ENCODE data around the gene NTMT1.
"Not testable (repeated sequence)": the region's sequence is repeated elsewhere in the genome, so short reads cannot be mapped to it uniquely, and the experiment has no call there.

The NTMT1 gene

GRCh38 chr9:129633207-129633606, 7.2 kb downstream of the NTMT1 start:
- Histone ChIP-seq H3K9me3 (no peaks in the 10 kb centered on the region), H3K27me3 (no peaks in the 10 kb centered on the region), H3K27ac (no peak overlapping the region), H3K36me3 (peaks cover 61% of the 10 kb centered on the region), H3K4me1 (ENCODE audit: control insufficient read depth in 1 of 2, insufficient read depth in 1 of 2, low read depth in 1 of 2, low read length in 1 of 2) (peaks cover 10 to 13% of the 10 kb centered on the region in 2 experiments), H3K4me3 (ENCODE audit: low read depth in 1 of 2, low read length in 1 of 2) (no peak overlapping the region)
- TF ChIP-seq CTCF (IDR thresholded peaks at IDR 0.05): no peak

- Histone ChIP-seq H3K27ac (no peak overlapping the region), H3K9me3 (no peaks in the 10 kb centered on the region), H3K27me3 (no peaks in the 10 kb centered on the region), H3K4me3 (ENCODE audit: low read depth in 1 of 2, low read length in 1 of 2) (no peak overlapping the region), H3K36me3 (peaks cover 67% of the 10 kb centered on the region), H3K4me1 (ENCODE audit: control insufficient read depth in 1 of 2, insufficient read depth in 1 of 2, low read depth in 1 of 2, low read length in 1 of 2) (peaks cover 10 to 13% of the 10 kb centered on the region in 2 experiments)
- TF ChIP-seq CTCF (IDR thresholded peaks at IDR 0.05): no peak
Observed at GRCh38 chr9:129633848-129634247, 7.9 kb downstream of the NTMT1 start.

DNA sequence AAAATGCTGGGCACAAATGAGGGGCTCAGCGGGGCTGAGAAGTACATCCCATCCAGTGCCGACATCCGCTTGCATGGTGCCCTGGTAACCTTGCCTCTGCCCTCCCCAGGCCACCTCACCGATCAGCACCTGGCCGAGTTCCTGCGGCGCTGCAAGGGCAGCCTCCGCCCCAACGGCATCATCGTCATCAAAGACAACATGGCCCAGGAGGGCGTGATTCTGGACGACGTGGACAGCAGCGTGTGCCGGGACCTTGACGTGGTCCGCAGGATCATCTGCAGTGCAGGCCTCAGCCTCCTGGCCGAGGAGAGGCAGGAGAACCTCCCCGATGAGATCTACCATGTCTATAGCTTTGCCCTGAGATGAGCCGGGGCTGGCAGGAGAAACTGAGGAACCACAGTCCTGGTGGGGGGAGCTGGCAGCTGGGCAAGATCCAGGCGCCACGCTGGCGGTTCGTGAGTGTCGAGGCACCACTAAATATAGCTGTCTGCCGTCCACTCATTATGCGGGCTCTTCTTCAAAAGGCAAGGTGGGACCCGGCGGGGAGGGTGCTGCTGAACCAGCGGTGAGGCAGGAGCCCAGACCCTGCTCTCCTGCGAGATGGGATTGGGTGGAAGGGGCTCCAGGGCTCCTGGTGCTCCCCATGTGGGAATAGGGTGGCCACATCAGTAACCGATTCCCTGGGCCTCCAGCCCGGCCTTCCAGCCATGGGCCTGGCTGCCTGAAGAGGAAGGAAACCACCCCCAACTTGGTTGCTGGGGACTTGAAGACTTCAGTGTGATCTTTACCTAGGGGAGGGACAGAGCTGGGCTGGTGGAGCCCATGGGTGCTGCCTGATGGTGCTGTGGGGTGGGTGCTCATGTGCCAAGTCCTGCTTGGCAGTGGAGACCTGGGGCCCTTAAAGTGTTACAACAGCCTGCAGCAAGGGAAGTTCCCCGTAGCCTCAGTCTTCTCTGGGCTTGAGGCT, 9.4 kb downstream of the NTMT1 start:
- no peaks in the 10 kb centered on the region for H3K9me3 ChIP-seq
- no peak overlapping the region for H3K27ac ChIP-seq
- H3K4me1 ChIP-seq (ENCODE audit: control insufficient read depth in 1 of 2, insufficient read depth in 1 of 2, low read depth in 1 of 2, low read length in 1 of 2): peaks cover 4 to 5% of the 10 kb centered on the region in 2 experiments
- H3K27me3 ChIP-seq: no peaks in the 10 kb centered on the region
- peaks cover 74% of the 10 kb centered on the region for H3K36me3 ChIP-seq
- TF ChIP-seq CTCF (IDR thresholded peaks at IDR 0.05): no peak
- no peak overlapping the region for H3K4me3 ChIP-seq (ENCODE audit: low read depth in 1 of 2, low read length in 1 of 2)

GRCh38 chr9:129636343-129636742, 10.4 kb downstream of the NTMT1 start:
- not testable (repeated sequence) for H3K27me3 ChIP-seq; H3K4me3 ChIP-seq (ENCODE audit: low read depth in 1 of 2, low read length in 1 of 2); H3K9me3 ChIP-seq; H3K27ac ChIP-seq
- H3K36me3 ChIP-seq: peaks cover 74% of the 10 kb centered on the region
- peaks cover 14% of the 10 kb centered on the region in 2 experiments for H3K4me1 ChIP-seq (ENCODE audit: control insufficient read depth in 1 of 2, insufficient read depth in 1 of 2, low read depth in 1 of 2, low read length in 1 of 2)

GRCh38 chr9:129637102-129637501, 11.1 kb downstream of the NTMT1 start:
- H3K9me3 ChIP-seq: no peaks in the 10 kb centered on the region
- H3K36me3 ChIP-seq: peaks cover 70% of the 10 kb centered on the region
- H3K4me3 ChIP-seq (ENCODE audit: low read depth in 1 of 2, low read length in 1 of 2): no peak overlapping the region
- no peaks in the 10 kb centered on the region for H3K27me3 ChIP-seq
- no peak for TF ChIP-seq CTCF (IDR thresholded peaks at IDR 0.05)
- no peak overlapping the region for H3K27ac ChIP-seq
- peaks cover 17 to 19% of the 10 kb centered on the region in 2 experiments for H3K4me1 ChIP-seq (ENCODE audit: control insufficient read depth in 1 of 2, insufficient read depth in 1 of 2, low read depth in 1 of 2, low read length in 1 of 2)

All from neutrophil (primary cell).